Left lung (tissue), 10 donors: ENCODE results near the gene SALL4. TPM values are rescaled to one million over a fixed set of nuclear protein-coding genes. Genes with fewer than 3 reads are reported as not detected.

ENCODE experiments used
- ATAC-seq: fragments of 200-7000 bp; cut with Tn5 transposase; one replicate; pipeline ENCODE4 v1.9.1; 2020; ENCODE audit warnings: moderate library complexity
- DNase-seq, 4 donors: peaks; one replicate each; pipeline ENCODE4 v3.0.0-alpha.2; 2013 to 2020
- H3K27ac ChIP-seq, 2 donors: fragments of 200-600 bp; sonication (generic) in 1 of 2; one replicate each; pipeline versions ENCODE4 v1.5.0 to v1.8.0; 2020 to 2021
- H3K27me3 ChIP-seq, 2 donors: fragments of 200-600 bp; sonication (generic) in 1 of 2; one replicate each; pipeline versions ENCODE4 v1.5.0 to v1.8.0; 2020 to 2021
- H3K36me3 ChIP-seq, 2 donors: fragments of 200-600 bp; sonication (generic) in 1 of 2; one replicate each; pipeline versions ENCODE4 v1.5.0 to v1.8.0; 2020 to 2021
- H3K4me1 ChIP-seq, 2 donors: fragments of 200-600 bp; one replicate each; pipeline ENCODE4 v1.8.0; 2021
- H3K4me3 ChIP-seq, 2 donors: fragments of 200-600 bp; sonication (generic) in 1 of 2; one replicate each; pipeline versions ENCODE4 v1.5.0 to v1.8.0; 2020 to 2021; ENCODE audit warnings: mild to moderate bottlenecking in 1 of 2
- H3K9me3 ChIP-seq, 2 donors: fragments of 200-600 bp; sonication (generic) in 1 of 2; one replicate each; pipeline versions ENCODE4 v1.5.0 to v1.8.0; 2020 to 2021
- intact Hi-C, 2 donors: fragments of 100-400 bp; cut with DNase I; formaldehyde crosslinking; loops; one replicate each; pipeline versions ENCODE4 v1.11.2 to v1.14.2; 2022
- polyA plus RNA-seq, 6 donors: library from polyadenylated mRNA; unstranded; fragments of 120-200 nt; gene quantifications; one replicate each; pipeline ENCODE4 v1.2.1, GENCODE V29; 2013; ENCODE audit not compliant: insufficient read length in 6 of 6
- total RNA-seq, 2 donors: library from RNA; stranded (reverse); fragmentation: NEBNext Ultra II Directional; extraction: Animal tissue kit (Norgen Biotek cat#: 25700); gene quantifications; one replicate each; pipeline ENCODE4 v1.2.1, GENCODE V29; 2021
- TF ChIP-seq, protein P1 (sequence below), 2 donors: fragments of 200-600 bp; sonication (generic) in 1 of 2; IDR thresholded peaks; one replicate each; pipeline versions ENCODE4 v1.5.0 to v1.8.0; 2021; ENCODE audit warnings: antibody characterized with exemption in 2 of 2
- donor health status: DM: no; HTN: yes; CAD: no.
- donor health status: DM: no; HTN: no; CAD: no.

The SALL4 gene
- total and polyA plus RNA-seq, 8 donors: 0.24 to 24.6 (median 20.0) TPM

- peaks cover 0 to 25% of the 10 kb centered on the region in 2 donors for H3K27me3 ChIP-seq
- intact Hi-C loops: no loop called here
- H3K9me3 ChIP-seq: no peaks in the 10 kb centered on the region
- no peak for DNase-seq
- no peak overlapping the region for H3K27ac ChIP-seq
- ATAC-seq: no peak
- H3K4me3 ChIP-seq: no peak overlapping the region
- TF ChIP-seq, protein P1, sequence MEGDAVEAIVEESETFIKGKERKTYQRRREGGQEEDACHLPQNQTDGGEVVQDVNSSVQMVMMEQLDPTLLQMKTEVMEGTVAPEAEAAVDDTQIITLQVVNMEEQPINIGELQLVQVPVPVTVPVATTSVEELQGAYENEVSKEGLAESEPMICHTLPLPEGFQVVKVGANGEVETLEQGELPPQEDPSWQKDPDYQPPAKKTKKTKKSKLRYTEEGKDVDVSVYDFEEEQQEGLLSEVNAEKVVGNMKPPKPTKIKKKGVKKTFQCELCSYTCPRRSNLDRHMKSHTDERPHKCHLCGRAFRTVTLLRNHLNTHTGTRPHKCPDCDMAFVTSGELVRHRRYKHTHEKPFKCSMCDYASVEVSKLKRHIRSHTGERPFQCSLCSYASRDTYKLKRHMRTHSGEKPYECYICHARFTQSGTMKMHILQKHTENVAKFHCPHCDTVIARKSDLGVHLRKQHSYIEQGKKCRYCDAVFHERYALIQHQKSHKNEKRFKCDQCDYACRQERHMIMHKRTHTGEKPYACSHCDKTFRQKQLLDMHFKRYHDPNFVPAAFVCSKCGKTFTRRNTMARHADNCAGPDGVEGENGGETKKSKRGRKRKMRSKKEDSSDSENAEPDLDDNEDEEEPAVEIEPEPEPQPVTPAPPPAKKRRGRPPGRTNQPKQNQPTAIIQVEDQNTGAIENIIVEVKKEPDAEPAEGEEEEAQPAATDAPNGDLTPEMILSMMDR (IDR thresholded peaks at IDR 0.05): no peak
- no peaks in the 10 kb centered on the region for H3K36me3 ChIP-seq
- peaks cover 0 to 7% of the 10 kb centered on the region in 2 donors for H3K4me1 ChIP-seq
Observed at GRCh38 chr20:51772236-51772635, 30.1 kb downstream of the SALL4 start.

DNA sequence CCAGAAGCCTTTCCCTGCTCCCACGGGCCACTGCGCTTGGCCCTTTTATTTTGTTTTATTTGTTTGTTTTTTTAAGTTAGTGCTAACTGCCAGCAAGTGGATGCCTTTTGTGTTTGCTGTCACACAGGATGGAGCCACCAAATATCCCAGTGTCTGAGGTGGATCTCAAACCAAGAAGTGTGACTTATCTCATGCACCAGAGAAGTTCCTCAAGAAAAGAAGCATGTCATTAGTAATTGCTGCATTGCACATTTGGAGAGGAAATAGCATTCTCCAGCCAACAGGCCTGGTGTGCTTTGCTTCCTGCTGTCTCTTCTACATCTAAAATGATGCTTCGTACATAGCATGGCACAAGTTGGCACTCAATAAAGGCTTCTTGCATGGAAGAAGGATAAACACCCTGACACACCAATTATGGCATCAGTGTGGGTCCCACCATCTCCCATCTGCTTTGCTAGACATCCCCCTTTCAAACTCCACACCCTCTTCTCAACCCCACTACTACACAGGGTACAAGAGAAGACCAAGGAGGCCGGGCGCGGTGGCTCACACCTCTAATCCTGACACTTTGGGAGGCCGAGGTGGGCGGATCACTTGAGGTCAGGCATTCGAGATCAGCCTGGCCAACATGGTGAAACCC is 32.2 kb downstream of the SALL4 start:
- peaks cover 0 to 23% of the 10 kb centered on the region in 2 donors for H3K4me1 ChIP-seq
- ATAC-seq (no peak), DNase-seq (no peak)
- no peaks in the 10 kb centered on the region for H3K36me3 ChIP-seq
- H3K27ac ChIP-seq: no peak overlapping the region
- no peaks in the 10 kb centered on the region for H3K9me3 ChIP-seq
- H3K27me3 ChIP-seq: peaks cover 0 to 35% of the 10 kb centered on the region in 2 donors
- TF ChIP-seq, protein P1 (IDR thresholded peaks at IDR 0.05): no peak
- H3K4me3 ChIP-seq: no peak overlapping the region
- intact Hi-C loops: no loop called here

GRCh38 chr20:51768759-51769517 is 33.4 kb downstream of the SALL4 start:
- DNase-seq (no peak), ATAC-seq (no peak)
- no peak overlapping the region for H3K4me3 ChIP-seq
- intact Hi-C loops: no loop called here
- peaks cover 0 to 23% of the 10 kb centered on the region in 2 donors for H3K4me1 ChIP-seq
- H3K27me3 ChIP-seq: peaks cover 0 to 35% of the 10 kb centered on the region in 2 donors
- no peaks in the 10 kb centered on the region for H3K36me3 ChIP-seq
- TF ChIP-seq, protein P1 (IDR thresholded peaks at IDR 0.05): no peak
- H3K27ac ChIP-seq: no peak overlapping the region
- H3K9me3 ChIP-seq: no peaks in the 10 kb centered on the region

- Histone ChIP-seq H3K4me3 (peak within 1 kb of the TSS; percentile 61 to 66), H3K4me1 (peaks cover 0 to 23% of the 10 kb centered on the region in 2 donors), H3K27me3 (peaks cover 0 to 35% of the 10 kb centered on the region in 2 donors), H3K27ac (peak within 1 kb of the TSS; percentile 18 to 33), H3K36me3 (no peaks in the 10 kb centered on the region), H3K9me3 (no peaks in the 10 kb centered on the region)
- intact Hi-C loops: no loop called here
- ATAC-seq (peak; percentile 46), DNase-seq (peak in 1 of 4 donors; percentile 87)
- TF ChIP-seq, protein P1 (IDR thresholded peaks at IDR 0.05): no peak
Observed at GRCh38 chr20:51767867-51768758, 34.2 kb downstream of the SALL4 start, which contains the start of gene ATP9A. Gene ATP9A (minus strand): TSS chr20:51768390. CDS start chr20:51768369, 21 bp downstream.
